Fibroblast of lung (primary cell): Measurements from ENCODE around the gene KLHL20.

Experiments
- CTCF ChIP-seq, 2 donors: IDR thresholded peaks in 1 of 2; conservative IDR thresholded peaks in 1 of 2; 1 replicate in 1 of 2; 2 replicates in 1 of 2; pipeline ENCODE4 v1.5.1; 2011 to 2012; ENCODE audit warnings: low read length in 2 of 2, control low read depth in 1 of 2, inconsistent platforms in 1 of 2, low read depth in 1 of 2, mild to moderate bottlenecking in 1 of 2
- EZH2 ChIP-seq: IDR thresholded peaks from 2 replicates; pipeline ENCODE4 v1.5.1; 2012; ENCODE audit warnings: low read length, control low read depth, mild to moderate bottlenecking; ENCODE audit errors: missing control alignments

GRCh38 chr1:173757666-173758065 is 42.9 kb downstream of the KLHL20 start:
- no peak for TF ChIP-seq CTCF (conservative IDR thresholded peaks at IDR 0.05 in 1 of 2, IDR thresholded peaks at IDR 0.05 in 1 of 2; ENCODE audit: low read depth in 1 of 2, low read length in 2 of 2)
- no peak for TF ChIP-seq EZH2
